HG02943 (cell line): ENCODE data around the gene ZNF276.
"Not testable (repeated sequence)": the region's sequence is repeated elsewhere in the genome, so short reads cannot be mapped to it uniquely, and the experiment has no call there.

Experiments used
- ATAC-seq: cut with Tn5 transposase; IDR thresholded peaks from one replicate; pipeline ENCODE4 v1.9.1; 2021; ENCODE audit warnings: mild to moderate bottlenecking, low read depth, moderate library complexity; ENCODE audit not compliant: unreplicated experiment

Gene ZNF276

DNA sequence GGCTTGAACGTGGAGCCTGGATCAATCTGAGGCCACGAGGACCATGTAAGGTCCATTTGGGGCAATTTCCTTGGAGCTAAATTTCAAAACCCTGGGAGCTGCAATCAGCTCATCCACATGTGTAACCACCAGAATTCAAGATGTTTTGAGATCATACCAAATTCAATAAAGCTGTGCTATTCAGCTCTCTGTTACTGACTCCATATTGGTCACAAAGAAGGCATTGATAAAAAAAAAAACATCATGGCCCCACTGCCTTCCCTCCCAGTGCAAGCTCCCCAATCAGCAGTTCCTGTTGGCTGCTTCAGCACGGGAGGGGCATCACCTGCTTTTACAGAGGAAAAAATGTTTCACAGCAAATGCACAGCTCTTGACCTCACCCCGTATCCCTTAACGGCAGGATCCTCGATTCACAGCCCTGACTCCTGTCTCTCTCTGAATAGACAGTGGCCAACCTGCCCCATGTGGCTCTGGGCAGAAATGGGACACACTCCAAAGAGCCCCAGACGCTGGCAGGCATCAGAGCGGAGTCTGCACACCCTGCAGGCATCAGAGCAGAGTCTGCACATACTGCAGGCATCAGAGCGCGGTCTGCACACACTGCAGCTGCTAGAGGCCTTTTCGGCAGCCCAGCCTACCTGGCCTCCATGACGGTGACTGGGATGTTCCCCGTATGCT is 58.0 kb downstream of the ZNF276 start:
- ATAC-seq = no peak

DNA sequence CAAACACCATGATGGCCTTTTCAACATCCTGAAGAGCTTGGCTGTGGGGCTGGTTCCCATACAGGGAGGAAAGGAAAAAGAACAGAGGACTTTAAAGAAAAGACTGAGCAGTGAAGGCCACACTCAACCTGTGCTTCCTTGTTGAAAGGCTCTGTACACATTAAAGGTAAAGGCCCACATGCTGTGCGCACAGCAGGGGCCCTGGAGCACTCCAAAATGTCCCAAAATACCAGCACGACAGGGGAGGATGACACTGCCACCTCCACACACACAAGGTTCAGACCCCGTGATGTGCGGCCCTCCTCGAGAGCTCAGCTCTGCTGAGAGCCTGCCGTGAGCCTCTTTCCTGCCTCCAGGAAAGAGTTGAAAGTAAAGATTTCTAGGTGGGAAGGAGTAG is 58.6 kb downstream of the ZNF276 start:
- ATAC-seq = no peak

DNA sequence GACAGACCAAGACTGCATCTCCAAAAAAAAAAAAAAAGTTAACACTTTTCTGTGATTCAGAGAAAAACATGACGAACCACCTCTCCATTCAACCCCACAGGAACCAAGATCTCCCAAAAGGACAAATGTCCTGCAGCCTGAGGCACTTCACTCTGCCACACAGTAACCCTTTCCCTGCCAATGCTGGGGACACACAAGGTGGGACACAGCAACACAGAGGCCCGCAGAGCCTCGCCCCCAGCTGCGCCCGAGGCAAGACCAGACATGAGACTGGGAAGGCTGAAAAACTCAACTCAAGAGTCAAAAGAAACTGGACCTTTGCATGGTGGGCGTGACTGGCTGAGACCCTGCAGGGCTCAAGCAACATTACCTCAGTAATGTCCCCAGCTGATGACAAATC is 61.2 kb downstream of the ZNF276 start:
- no peak for ATAC-seq

DNA sequence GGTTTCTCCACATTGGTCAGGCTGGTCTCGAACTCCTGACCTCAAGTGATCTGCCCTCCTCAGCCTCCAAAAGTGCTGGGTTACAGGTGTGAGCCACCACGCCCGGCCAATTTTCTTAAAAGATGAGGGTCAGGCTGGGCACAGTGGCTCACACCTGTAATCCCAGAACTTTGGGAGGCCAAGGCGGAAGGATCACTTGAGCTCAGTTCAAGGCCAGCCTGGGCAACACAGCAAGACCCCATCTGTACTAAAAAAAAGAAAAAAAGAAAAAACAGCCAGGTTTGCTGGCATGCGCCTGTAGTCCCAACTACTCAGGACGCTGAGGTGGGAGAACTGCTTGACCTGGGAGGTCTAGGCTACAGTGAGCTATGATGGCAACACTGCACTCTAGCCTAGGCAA is 62.6 kb downstream of the ZNF276 start:
- not testable (repeated sequence) for ATAC-seq

DNA sequence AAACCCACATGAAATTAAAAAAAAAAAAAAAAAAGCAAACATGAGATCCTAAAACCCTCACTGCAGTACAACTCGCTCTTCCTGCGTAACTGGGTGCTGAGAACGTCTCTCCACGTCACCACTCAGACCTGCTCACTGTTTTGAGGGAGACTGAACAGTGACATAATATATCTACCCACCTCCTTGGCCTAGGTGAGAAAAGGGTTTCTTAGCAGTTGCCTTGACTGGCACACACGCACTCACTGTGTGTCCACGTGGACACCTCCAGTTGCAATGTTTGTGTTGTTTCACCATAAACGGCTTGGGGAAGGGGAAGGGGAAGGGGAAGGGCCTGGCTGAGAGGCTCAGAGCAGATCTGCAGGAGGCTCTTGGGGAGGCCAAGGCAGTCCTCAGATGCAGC is 63.1 kb downstream of the ZNF276 start:
- ATAC-seq = no peak

DNA sequence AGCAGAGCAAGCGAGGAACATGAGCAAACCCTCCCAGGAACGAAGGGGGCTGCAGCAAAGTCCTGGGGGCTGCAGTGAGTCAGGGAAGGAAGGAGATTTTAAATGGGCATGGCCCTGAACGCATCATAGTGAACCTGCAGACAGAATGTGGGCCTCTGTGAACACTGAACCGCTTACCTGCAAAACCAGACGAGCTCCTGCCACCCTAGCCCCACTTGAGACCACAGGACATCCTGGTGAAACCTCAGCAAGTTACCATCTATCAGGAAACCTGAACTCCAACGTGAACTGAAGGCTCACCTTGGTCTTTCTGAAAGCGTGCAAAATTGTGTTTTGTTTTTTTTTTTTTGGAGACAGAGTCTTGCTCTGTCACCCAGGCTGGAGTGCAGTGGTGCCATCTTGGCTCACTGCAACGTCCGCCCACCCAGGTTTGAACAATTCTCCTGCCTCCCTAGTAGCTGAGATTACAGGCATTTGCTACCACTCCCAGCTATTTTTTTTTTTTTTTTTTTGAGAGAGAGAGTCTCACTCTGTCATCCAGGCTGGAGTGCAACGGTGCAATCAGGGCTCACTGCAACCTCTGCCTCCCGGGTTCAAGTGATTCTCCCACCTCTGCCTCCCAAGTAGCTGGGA is 64.3 kb downstream of the ZNF276 start:
- no peak for ATAC-seq

DNA sequence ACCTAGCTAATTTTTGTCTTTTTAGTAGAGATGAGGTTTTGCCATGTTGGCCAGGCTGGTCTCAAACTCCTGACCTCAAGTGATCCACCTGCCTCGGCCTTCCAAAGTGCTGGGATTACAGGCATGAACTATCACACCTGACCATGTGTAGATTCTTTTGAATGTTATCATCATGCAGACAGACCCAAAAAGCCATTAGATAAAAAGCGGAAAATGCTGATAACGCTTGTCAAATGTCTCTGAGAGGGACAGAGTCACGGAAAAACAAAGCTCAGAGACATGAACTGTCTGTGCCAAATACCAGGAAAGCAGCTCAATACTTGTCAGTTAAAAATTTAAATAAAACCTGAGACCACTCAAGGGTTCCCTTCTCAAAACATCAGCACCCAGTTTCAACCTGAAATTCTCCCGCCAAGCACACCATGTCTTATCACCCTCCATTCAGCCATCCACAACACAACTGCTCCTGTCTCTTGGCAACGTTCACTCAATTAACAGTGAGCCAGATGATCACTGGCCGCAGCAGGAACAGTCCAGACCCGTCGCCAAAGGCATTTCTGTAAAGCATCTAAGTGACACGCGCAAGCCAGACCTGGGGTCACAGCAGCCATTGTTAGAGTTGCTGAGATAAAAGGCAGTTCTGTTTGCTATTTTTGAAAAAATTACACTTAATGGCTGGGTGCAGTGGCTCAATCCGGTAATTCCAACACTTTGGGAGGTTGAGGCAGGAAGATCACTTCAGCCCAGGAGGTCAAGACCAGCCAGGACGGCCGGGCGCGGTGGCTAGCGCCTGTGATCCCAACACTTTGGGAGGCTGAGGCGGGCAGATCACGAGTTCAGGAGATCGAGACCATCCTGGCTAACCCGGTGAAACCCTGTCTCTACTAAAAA is 65.4 kb downstream of the ZNF276 start:
- no peak for ATAC-seq

DNA sequence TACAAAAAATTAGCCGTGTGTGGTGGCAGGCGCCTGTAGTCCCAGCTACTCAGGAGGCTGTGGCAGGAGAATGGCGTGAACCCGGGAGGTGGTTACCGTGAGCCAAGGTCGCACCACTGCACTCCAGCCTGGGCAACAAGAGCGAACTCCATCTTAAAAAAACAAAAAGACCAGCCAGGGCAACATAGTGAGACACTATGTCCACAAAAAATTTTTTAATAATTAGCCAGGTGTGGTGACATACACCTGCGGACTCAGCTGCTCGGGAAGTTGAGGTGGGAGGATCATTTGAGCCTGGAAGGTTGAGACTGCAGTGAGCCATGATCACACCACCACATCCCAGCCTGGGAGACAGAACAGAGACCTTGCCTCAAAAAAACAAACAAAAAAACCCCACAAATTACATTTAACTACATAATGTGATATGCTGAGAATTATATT is 66.0 kb downstream of the ZNF276 start:
- ATAC-seq = no peak
